H1 (cell line): ENCODE measurements around the gene ALPG. TPM values are rescaled to one million over a fixed set of nuclear protein-coding genes. Genes with fewer than 3 reads are reported as not detected.

ENCODE experiments used
- CTCF ChIA-PET: fragments of 300-600 bp; sonication (Branson Sonifier 250); formaldehyde crosslinking; loops from one replicate; lab custom pipeline; 2021; ENCODE audit not compliant: partially characterized antibody; lab: Charles Lee
- POLR2A ChIA-PET: fragments of 300-600 bp; sonication (Branson Sonifier 250); formaldehyde crosslinking; loops from one replicate; lab custom pipeline; 2021; ENCODE audit warnings: inconsistent platforms; ENCODE audit not compliant: partially characterized antibody; lab: Charles Lee
- DNase-seq, 2 experiments: peaks; one replicate each; pipeline versions ENCODE4 v3.0.0 to v3.0.0-alpha.2; 2010 to 2022; ENCODE audit warnings: low spot score in 2 of 2, low read depth in 1 of 2, mixed read lengths in 1 of 2
- FAIRE-seq: peaks from 2 replicates; lab custom pipeline; 2011; peaks lifted over from hg19 to GRCh38; lab: Jason Lieb, UNC
- H2AFZ ChIP-seq: 2 replicates; pipeline ENCODE4 v1.8.1; 2012; ENCODE audit warnings: low read length, inconsistent platforms
- H2AK5ac ChIP-seq: 2 replicates; pipeline ENCODE4 v1.6.1; 2013; ENCODE audit warnings: low read depth, low read length
- H2BK120ac ChIP-seq: replicated peaks from 2 replicates; pipeline ENCODE3; 2013; ENCODE audit warnings: low read depth, low read length, inconsistent platforms
- H2BK12ac ChIP-seq: 2 replicates; pipeline ENCODE4 v1.6.1; 2013; ENCODE audit warnings: low read depth, low read length
- H2BK15ac ChIP-seq: 2 replicates; pipeline ENCODE4 v1.6.1; 2013; ENCODE audit warnings: low read length
- H2BK20ac ChIP-seq: 2 replicates; pipeline ENCODE4 v1.6.1; 2013; ENCODE audit warnings: low read length
- H2BK5ac ChIP-seq: 2 replicates; pipeline ENCODE4 v1.6.1; 2013; ENCODE audit warnings: low read depth, low read length
- H3K14ac ChIP-seq: 2 replicates; pipeline ENCODE4 v1.6.1; 2013; ENCODE audit warnings: inconsistent platforms; ENCODE audit not compliant: insufficient read length
- H3K18ac ChIP-seq: 2 replicates; pipeline ENCODE4 v1.6.1; 2013; ENCODE audit warnings: low read length; ENCODE audit errors: extremely low read depth
- H3K23ac ChIP-seq: 2 replicates; pipeline ENCODE4 v1.6.1; 2013; ENCODE audit warnings: inconsistent platforms; ENCODE audit not compliant: insufficient read length
- H3K23me2 ChIP-seq: 2 replicates; pipeline ENCODE4 v1.6.1; 2013; ENCODE audit warnings: low read depth, low read length
- H3K27ac ChIP-seq: 2 replicates; pipeline ENCODE4 v1.6.1; 2011; ENCODE audit warnings: low read depth, low read length, inconsistent platforms
- H3K27me3 ChIP-seq, 4 experiments: replicated peaks in 1 of 4; 1 replicate in 1 of 4; 2 replicates in 3 of 4; pipeline versions ENCODE4 v1.6.1 to v1.8.1; 2011 to 2013; ENCODE audit warnings: low read length in 3 of 4, mild to moderate bottlenecking in 3 of 4, inconsistent platforms in 2 of 4, mixed read lengths in 2 of 4, moderate library complexity in 1 of 4; ENCODE audit not compliant: control insufficient read depth in 3 of 4, insufficient read depth in 3 of 4; ENCODE audit errors: extremely low read depth in 1 of 4
- H3K36me3 ChIP-seq, 4 experiments: 2 replicates each; pipeline versions ENCODE4 v1.6.1 to v1.8.1; 2011 to 2013; ENCODE audit warnings: mild to moderate bottlenecking in 4 of 4, low read length in 3 of 4, moderate library complexity in 2 of 4, control low read depth in 1 of 4, inconsistent platforms in 1 of 4; ENCODE audit not compliant: insufficient read depth in 4 of 4, control insufficient read depth in 2 of 4
- H3K4ac ChIP-seq: replicated peaks from 2 replicates; pipeline ENCODE3; 2013; ENCODE audit warnings: low read length, low read depth, mixed read lengths, inconsistent platforms; ENCODE audit not compliant: insufficient read length
- H3K4me1 ChIP-seq, 4 experiments: replicated peaks in 1 of 4; 1 replicate in 1 of 4; 2 replicates in 3 of 4; pipeline versions ENCODE4 v1.6.1 to v1.8.1; 2011 to 2013; ENCODE audit warnings: low read length in 3 of 4, inconsistent platforms in 2 of 4, mixed read lengths in 1 of 4; ENCODE audit not compliant: insufficient read depth in 4 of 4, control insufficient read depth in 3 of 4
- H3K4me2 ChIP-seq, 2 experiments: 2 replicates each; pipeline versions ENCODE4 v1.6.1 to v1.8.1; 2011 to 2013; ENCODE audit warnings: low read depth in 2 of 2, low read length in 2 of 2, control low read depth in 1 of 2, inconsistent platforms in 1 of 2, mild to moderate bottlenecking in 1 of 2; ENCODE audit not compliant: insufficient read depth in 1 of 2
- H3K4me3 ChIP-seq, 4 experiments: fragments of 200-600, 300-600 bp in 1 of 4; sonication (generic), shearing (Covaris generic), sonication (Bioruptor Twin) in 1 of 4; 2 replicates each; pipeline versions ENCODE4 v1.5.1 to v1.8.1; 2011 to 2016; ENCODE audit warnings: low read length in 4 of 4, low read depth in 3 of 4, control low read depth in 2 of 4, inconsistent platforms in 2 of 4, mild to moderate bottlenecking in 2 of 4, mixed read lengths in 1 of 4, moderate library complexity in 1 of 4; ENCODE audit not compliant: insufficient read depth in 2 of 4; ENCODE audit errors: extremely low read depth in 1 of 4
- H3K56ac ChIP-seq: replicated peaks from 2 replicates; pipeline ENCODE3; 2013; ENCODE audit warnings: low read depth, mild to moderate bottlenecking, mixed read lengths, low read length, inconsistent platforms; ENCODE audit not compliant: insufficient read length
- H3K79me1 ChIP-seq: 2 replicates; pipeline ENCODE4 v1.6.1; 2013; ENCODE audit warnings: low read depth, low read length, control low read depth
- H3K79me2 ChIP-seq, 2 experiments: 2 replicates each; pipeline versions ENCODE4 v1.6.1 to v1.8.1; 2012 to 2013; ENCODE audit warnings: low read length in 2 of 2, mild to moderate bottlenecking in 2 of 2, inconsistent platforms in 1 of 2; ENCODE audit not compliant: insufficient read depth in 2 of 2, control insufficient read depth in 1 of 2
- H3K9ac ChIP-seq, 4 experiments: replicated peaks in 1 of 4; 1 replicate in 1 of 4; 2 replicates in 3 of 4; pipeline versions ENCODE4 v1.6.1 to v1.8.1; 2011 to 2013; ENCODE audit warnings: low read depth in 3 of 4, low read length in 3 of 4, control low read depth in 2 of 4, mild to moderate bottlenecking in 2 of 4, moderate library complexity in 2 of 4, inconsistent platforms in 1 of 4; ENCODE audit errors: extremely low read depth in 1 of 4
- H3K9me3 ChIP-seq, 2 experiments: 2 replicates each; pipeline versions ENCODE4 v1.6.1 to v1.8.1; 2012 to 2013; ENCODE audit warnings: mild to moderate bottlenecking in 2 of 2, moderate library complexity in 2 of 2, control low read depth in 1 of 2, inconsistent platforms in 1 of 2, low read depth in 1 of 2, low read length in 1 of 2, mixed read lengths in 1 of 2; ENCODE audit not compliant: insufficient read depth in 2 of 2
- H4K20me1 ChIP-seq, 2 experiments: replicated peaks in 1 of 2; 2 replicates each; pipeline versions ENCODE3 to v1.8.1; 2011 to 2013; ENCODE audit warnings: inconsistent platforms in 2 of 2, low read length in 2 of 2, mild to moderate bottlenecking in 1 of 2; ENCODE audit not compliant: insufficient read depth in 2 of 2, control insufficient read depth in 1 of 2
- H4K5ac ChIP-seq: 2 replicates; pipeline ENCODE4 v1.6.1; 2013; ENCODE audit warnings: low read length, low read depth, mixed read lengths, inconsistent platforms; ENCODE audit not compliant: insufficient read length
- H4K8ac ChIP-seq: 2 replicates; pipeline ENCODE4 v1.8.0; 2013; ENCODE audit warnings: mild to moderate bottlenecking, moderate library complexity, low read length, inconsistent platforms; ENCODE audit not compliant: insufficient read depth; ENCODE audit errors: extremely low read depth
- H4K91ac ChIP-seq: replicated peaks from 2 replicates; pipeline ENCODE3; 2013; ENCODE audit warnings: low read length, mixed read lengths, inconsistent platforms; ENCODE audit not compliant: insufficient read length
- BCL11A ChIP-seq, 2 experiments: IDR thresholded peaks; one replicate each; pipeline ENCODE4 v1.6.1; 2011; ENCODE audit warnings: low read depth in 2 of 2, low read length in 2 of 2, mild to moderate bottlenecking in 2 of 2
- HDAC2 ChIP-seq, 2 experiments: fragments of 300-600 bp in 1 of 2; sonication (generic) in 1 of 2; IDR thresholded peaks; 2 replicates each; pipeline ENCODE4 v1.6.1; 2011 to 2012; ENCODE audit warnings: low read depth in 2 of 2, low read length in 2 of 2, mild to moderate bottlenecking in 2 of 2, moderate library complexity in 2 of 2, borderline replicate concordance in 1 of 2, inconsistent platforms in 1 of 2
- MAX ChIP-seq: IDR thresholded peaks from 2 replicates; pipeline ENCODE4 v1.6.1; 2012; ENCODE audit warnings: inconsistent platforms
- SIN3A ChIP-seq, 2 experiments: IDR thresholded peaks in 1 of 2; conservative IDR thresholded peaks in 1 of 2; 2 replicates each; pipeline ENCODE4 v1.6.1; 2011 to 2012; ENCODE audit warnings: low read length in 2 of 2, improper control_type of control experiment in 1 of 2, low read depth in 1 of 2, mild to moderate bottlenecking in 1 of 2
- SP2 ChIP-seq: IDR thresholded peaks from 2 replicates; pipeline ENCODE4 v1.6.1; 2012; ENCODE audit warnings: mild to moderate bottlenecking, low read length, inconsistent platforms
- TAF1 ChIP-seq: IDR thresholded peaks from 2 replicates; pipeline ENCODE4 v1.6.1; 2011; ENCODE audit warnings: mild to moderate bottlenecking, low read depth, low read length
- WGBS, 2 experiments: shearing (Covaris generic) in 1 of 2; methylation state at CpG; one replicate each; pipeline versions ENCODE4 v1.1.6 to v1.1.7; 2013 to 2015; ENCODE audit warnings: low lambda C conversion rate in 2 of 2, mixed read lengths in 2 of 2, inconsistent platforms in 1 of 2, low coverage in 1 of 2, missing lambda C conversion rate in 1 of 2; ENCODE audit not compliant: insufficient replicate concordance in 2 of 2, insufficient coverage in 1 of 2, insufficient read length in 1 of 2; ENCODE audit errors: extremely low coverage in 1 of 2, missing lambda C conversion rate in 1 of 2; 5-methylcytosine and 5-hydroxymethylcytosine counted together
- polyA plus RNA-seq, 7 experiments: library from polyadenylated mRNA; depleted of rRNA in 3 of 7; stranded (reverse) in 5 of 7; unstranded in 2 of 7; fragments of >200 nt in 5 of 7; fragments of 200-250 nt in 2 of 7; gene quantifications; 1 replicate in 5 of 7; 2 replicates in 1 of 7; 4 replicates in 1 of 7; pipeline versions ENCODE4 v1.2.1 to v1.2.3, GENCODE V29; 2011 to 2013; ENCODE audit warnings: missing spikeins in 2 of 7, mixed read lengths in 2 of 7
- total RNA-seq: library from RNA; stranded (reverse); fragmentation: NEBNext Ultra II Directional; extraction: Animal tissue kit (Norgen Biotek cat#: 25700); gene quantifications from 2 replicates; pipeline ENCODE4 v1.2.1, GENCODE V29; 2021

ALPG gene
- total and polyA plus RNA-seq, 2 of the 8 experiments (the other 6 are each of a cell fraction or from before 2014, with no cell fraction given), result 0.56 to 2.1 TPM

DNA sequence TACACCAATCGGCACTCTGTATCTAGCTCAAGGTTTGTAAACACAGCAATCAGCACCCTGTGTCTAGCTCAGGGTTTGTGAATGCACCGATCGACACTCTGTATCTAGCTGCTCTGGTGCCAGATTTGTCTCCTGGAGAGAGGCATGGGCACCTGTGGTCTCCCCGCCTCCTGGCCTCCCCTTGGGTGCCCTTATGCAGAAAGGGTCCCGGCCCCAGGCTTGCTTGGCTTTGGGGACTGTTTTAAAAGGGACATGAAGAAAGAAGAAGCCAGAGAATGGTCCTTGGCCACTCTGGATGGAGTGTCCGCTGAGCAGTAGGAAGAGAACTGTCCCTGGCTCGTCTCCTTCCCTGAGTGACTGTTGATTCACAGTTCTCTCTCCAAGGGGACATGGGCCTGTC, 39.6 kb upstream of the ALPG start:
- no peak overlapping the region for H2BK5ac ChIP-seq
- H3K4me1 ChIP-seq, result peaks cover 0 to 24% (median 6%) of the 10 kb centered on the region in 4 experiments; a peak in 6 of 7 replicates
- H3K79me1 ChIP-seq, result no peaks in the 10 kb centered on the region
- no peak overlapping the region for H4K5ac ChIP-seq
- H3K4me3 ChIP-seq, result no peak overlapping the region
- no peak overlapping the region for H2BK120ac ChIP-seq
- H3K4ac ChIP-seq, result no peak overlapping the region
- no peak overlapping the region for H3K23ac ChIP-seq
- H3K9ac ChIP-seq, result no peak overlapping the region
- FAIRE-seq (no peak), DNase-seq (no peak)
- no peaks in the 10 kb centered on the region for H3K27me3 ChIP-seq
- no peaks in the 10 kb centered on the region for H3K36me3 ChIP-seq
- H2AK5ac ChIP-seq, result no peak overlapping the region; the same call in 1 of the 2 replicates
- no peaks in the 10 kb centered on the region for H3K23me2 ChIP-seq
- H2AFZ ChIP-seq, result no peak overlapping the region
- no peak overlapping the region for H3K56ac ChIP-seq
- H3K14ac ChIP-seq, result no peak overlapping the region
- WGBS, 2 experiments, result 76% methylated on average over 6 of the region's 7 CpGs; no CpG with 5 or more reads in 1 of the 2 experiments
- no peak overlapping the region for H4K91ac ChIP-seq
- no peaks in the 10 kb centered on the region for H4K20me1 ChIP-seq
- H2BK15ac ChIP-seq, result no peak overlapping the region
- no peak overlapping the region for H3K4me2 ChIP-seq
- H4K8ac ChIP-seq, result 0 out of 2 replicates have a peak overlapping the region, but pooled peaks have one; percentile 0
- H3K18ac ChIP-seq, result no peak overlapping the region
- H2BK20ac ChIP-seq, result no peak overlapping the region
- no peaks in the 10 kb centered on the region for H3K79me2 ChIP-seq
- no peak for TF ChIP-seq SIN3A (conservative IDR thresholded peaks at IDR 0.05 in 1 of 2, IDR thresholded peaks at IDR 0.05 in 1 of 2; ENCODE audit: low read depth in 1 of 2, low read length in 2 of 2)
- TF ChIP-seq TAF1, result no peak
- no peak for TF ChIP-seq SP2
- no peak for TF ChIP-seq BCL11A (IDR thresholded peaks at IDR 0.05; ENCODE audit: low read depth in 2 of 2, low read length in 2 of 2)
- no peak for TF ChIP-seq HDAC2 (IDR thresholded peaks at IDR 0.05; ENCODE audit: borderline replicate concordance in 1 of 2, low read depth in 2 of 2, low read length in 2 of 2)
- no peak for TF ChIP-seq MAX
- H2BK12ac ChIP-seq, result no peak overlapping the region
- CTCF ChIA-PET, result interaction anchor here (0.6 to 9.5 kb wide), 45 partner anchors 9 to 470 kb away, joined by 3 to 100 read pairs (median 5); partner anchors contain the start of genes ALPG and ALPP
- no peaks in the 10 kb centered on the region for H3K9me3 ChIP-seq
- POLR2A ChIA-PET, result interaction anchor here (0.8 to 1.0 kb wide), 2 partner anchors 20 to 24 kb away, joined by 3 read pairs; no protein-coding TSS in a partner anchor
- H3K27ac ChIP-seq, result no peak overlapping the region
